ENCODE measurements around the gene CNTNAP2. TPM values are rescaled to one million over a fixed set of nuclear protein-coding genes. Genes with fewer than 3 reads are reported as not detected.

The CNTNAP2 gene
- total and polyA plus RNA-seq, 2 of the 4 experiments (the other 2 are of a cell fraction), result not detected

GRCh38 chr7:147803151-147803550, 1686.5 kb downstream of the CNTNAP2 start:
- Histone ChIP-seq H2BK20ac (ENCODE audit: low read depth, low read length) (no peak overlapping the region), H2BK15ac (ENCODE audit: low read depth, low read length) (no peak overlapping the region), H3K9me3 (ENCODE audit: control insufficient read depth, insufficient read depth, low read length) (peaks cover 9% of the 10 kb centered on the region; the same call in 1 of the 2 replicates), H3K9me1 (ENCODE audit: insufficient read depth, low read length) (no peaks in the 10 kb centered on the region), H4K5ac (ENCODE audit: low read depth, low read length) (no peak overlapping the region), H2AK9ac (replicated peaks; ENCODE audit: low read depth, low read length, poor library complexity) (no peak overlapping the region), H3K18ac (ENCODE audit: low read depth, low read length) (no peak overlapping the region), H2AFZ (replicated peaks; ENCODE audit: low read length, poor library complexity) (no peak overlapping the region), H3K4ac (ENCODE audit: low read depth, low read length) (no peak overlapping the region), H3K4me3 (ENCODE audit: insufficient read depth, low read depth, low read length) (no peak overlapping the region), H4K20me1 (ENCODE audit: insufficient read depth, low read length) (no peaks in the 10 kb centered on the region), H3K36me3 (ENCODE audit: control insufficient read depth, insufficient read depth, low read length) (no peaks in the 10 kb centered on the region), H3K56ac (ENCODE audit: extremely low read depth, insufficient read depth, low read length) (no peak overlapping the region), H3K79me1 (ENCODE audit: low read depth in 1 of 2, low read length in 2 of 2) (no peaks in the 10 kb centered on the region), H2BK5ac (ENCODE audit: low read depth, low read length, poor library complexity, severe bottlenecking) (no peak overlapping the region), H3K14ac (replicated peaks; ENCODE audit: low read depth, low read length) (no peak overlapping the region), H3K4me2 (ENCODE audit: low read depth, low read length) (no peak overlapping the region), H4K8ac (ENCODE audit: low read depth in 2 of 2, low read length in 2 of 2) (no peak overlapping the region), H3K23ac (ENCODE audit: low read depth, low read length) (no peak overlapping the region), H4K91ac (ENCODE audit: insufficient read depth, low read depth, low read length) (no peak overlapping the region), H3K9ac (ENCODE audit: low read depth, low read length) (no peak overlapping the region), H3K27ac (ENCODE audit: insufficient read depth, low read length) (no peak overlapping the region), H3K4me1 (ENCODE audit: control insufficient read depth, insufficient read depth, low read length) (no peaks in the 10 kb centered on the region), H2AK5ac (ENCODE audit: low read depth, low read length) (no peak overlapping the region), H2BK120ac (ENCODE audit: low read depth, low read length) (no peak overlapping the region), H3K27me3 (ENCODE audit: control insufficient read depth, insufficient read depth, low read length) (no peaks in the 10 kb centered on the region)
- dilution Hi-C loops (cut with HindIII; ENCODE audit: low sequenced_read_pairs, unreplicated experiment), result no loop called here
- BruUV-seq (replicated peaks), result no TSS peak
- no CpG with 5 or more reads among the region's 3 CpGs for WGBS, 2 experiments (ENCODE audit: extremely low coverage in 2 of 2, insufficient read length in 1 of 2)
- no peak for TF ChIP-seq MAFK (IDR thresholded peaks at IDR 0.05; ENCODE audit: low read depth, low read length)
- CTCF ChIA-PET, result no interaction called here
- intact Hi-C loops (cut with micrococcal nuclease), result no loop called here
- DNase-seq (no peak), ATAC-seq (ENCODE audit: low read depth) (no peak)
- POLR2A ChIA-PET (ENCODE audit: unreplicated experiment), result no interaction called here
- in situ Hi-C loops (cut with MboI; ENCODE audit: low sequenced_read_pairs), result no loop called here
